Liver (tissue), 2 donors: ENCODE measurements around the gene PPIC.

Source experiments
- EGR1 ChIP-seq, 2 donors: IDR thresholded peaks; 2 replicates each; pipeline ENCODE4 v1.6.1; 2016 to 2018; ENCODE audit warnings: antibody characterized with exemption in 2 of 2, low read depth in 2 of 2
- FOXA2 ChIP-seq: IDR thresholded peaks from 2 replicates; pipeline ENCODE4 v1.6.1; 2016; ENCODE audit warnings: antibody characterized with exemption
- RXRA ChIP-seq, 2 donors: IDR thresholded peaks; 2 replicates each; pipeline ENCODE4 v1.6.1; 2017 to 2018; ENCODE audit warnings: antibody characterized with exemption in 2 of 2, mild to moderate bottlenecking in 1 of 2
- TAF1 ChIP-seq: conservative IDR thresholded peaks from 2 replicates; pipeline ENCODE4 v1.6.1; 2016; ENCODE audit warnings: antibody characterized with exemption, mild to moderate bottlenecking
- YY1 ChIP-seq: IDR thresholded peaks from 2 replicates; pipeline ENCODE4 v1.6.1; 2016; ENCODE audit warnings: antibody characterized with exemption, mild to moderate bottlenecking
- donor health status: healthy.

DNA sequence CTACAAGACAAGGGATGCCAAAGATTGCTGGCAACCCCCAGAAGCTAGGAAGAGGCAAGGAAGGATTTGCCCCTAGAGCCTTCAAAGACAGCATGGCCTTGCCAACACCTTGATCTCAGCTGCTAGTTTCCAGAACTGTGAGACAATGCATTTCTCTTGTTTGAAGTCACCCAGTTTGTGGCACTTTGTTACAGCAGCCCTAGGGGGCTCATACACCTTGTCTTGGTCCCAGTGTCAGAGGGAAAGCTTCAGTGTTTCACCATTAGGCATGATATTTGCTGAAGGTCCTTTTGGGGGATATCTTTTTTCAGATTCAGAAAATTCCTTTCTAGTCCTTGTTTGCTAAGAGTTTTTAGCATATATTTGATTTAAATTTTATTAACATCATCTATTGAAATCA lies 3.1 kb upstream of the PPIC start:
- TF ChIP-seq RXRA (IDR thresholded peaks at IDR 0.05): no peak
- no peak for TF ChIP-seq TAF1
- TF ChIP-seq YY1: no peak
- TF ChIP-seq EGR1 (IDR thresholded peaks at IDR 0.05; ENCODE audit: low read depth in 2 of 2): no peak
- TF ChIP-seq FOXA2: no peak
